GM18526 (cell line): ENCODE measurements around the gene AK6.

ENCODE experiments used
- POLR2A ChIP-seq: IDR thresholded peaks from 3 replicates; pipeline ENCODE4 v1.6.1; 2011; ENCODE audit not compliant: insufficient read length; ENCODE audit errors: extremely low read depth

The AK6 gene

DNA sequence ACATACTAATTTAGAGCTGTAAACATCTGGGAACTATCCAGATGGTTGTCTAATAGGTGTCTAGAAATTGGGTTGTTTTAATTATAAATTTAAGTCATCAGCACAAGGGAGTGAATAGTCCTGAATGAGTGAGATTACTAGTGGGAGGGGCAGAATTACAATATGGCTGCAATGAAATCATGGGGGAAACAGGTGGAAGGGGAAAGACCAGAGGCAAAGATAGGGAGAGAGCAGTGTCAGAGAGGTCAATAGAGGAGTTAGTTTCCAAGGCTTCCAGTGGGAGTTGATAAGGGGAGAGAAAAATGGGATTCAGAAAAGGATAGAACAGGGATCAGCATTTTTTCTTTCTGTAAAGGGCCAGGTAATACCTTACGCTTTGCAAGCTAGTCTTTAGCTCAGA, 8.9 kb downstream of the AK6 start:
- no peak for TF ChIP-seq POLR2A

DNA sequence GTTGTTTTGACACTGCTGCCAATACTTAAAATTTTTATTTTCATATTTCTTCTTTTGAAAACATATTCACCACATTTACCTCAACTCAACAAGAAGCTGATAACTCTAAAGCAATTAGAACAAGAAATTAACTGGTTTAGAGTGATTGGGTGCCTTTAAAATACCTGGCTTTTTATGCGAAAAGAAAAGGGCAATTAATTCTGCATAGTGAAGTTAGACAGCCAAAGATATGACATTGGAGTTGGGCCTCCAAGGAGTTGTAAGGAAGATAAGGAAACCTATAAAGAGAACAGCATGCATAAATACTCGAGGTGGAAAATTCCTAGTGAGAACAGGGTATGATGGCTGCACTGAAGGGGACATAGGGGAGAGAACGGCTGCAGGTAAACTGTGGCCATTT, 9.6 kb downstream of the AK6 start:
- no peak for TF ChIP-seq POLR2A

DNA sequence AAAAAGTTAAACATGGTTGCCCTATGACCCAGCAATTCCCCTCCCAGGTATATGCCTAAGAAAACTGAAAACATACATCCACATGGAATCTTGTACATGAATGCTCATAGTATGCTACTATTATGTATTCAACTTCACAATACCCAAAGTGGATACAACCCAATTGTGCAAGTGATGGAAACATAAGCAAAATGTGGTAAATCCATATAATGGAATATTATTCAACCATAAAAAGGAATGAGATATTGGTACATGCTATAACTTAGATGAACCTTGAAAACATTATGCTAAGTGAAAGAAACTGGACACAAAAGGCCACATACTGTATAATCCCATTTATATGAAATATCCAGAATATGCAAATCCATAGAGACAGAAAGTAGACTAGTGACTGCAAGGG, 18.7 kb downstream of the AK6 start:
- TF ChIP-seq POLR2A, result no peak

DNA sequence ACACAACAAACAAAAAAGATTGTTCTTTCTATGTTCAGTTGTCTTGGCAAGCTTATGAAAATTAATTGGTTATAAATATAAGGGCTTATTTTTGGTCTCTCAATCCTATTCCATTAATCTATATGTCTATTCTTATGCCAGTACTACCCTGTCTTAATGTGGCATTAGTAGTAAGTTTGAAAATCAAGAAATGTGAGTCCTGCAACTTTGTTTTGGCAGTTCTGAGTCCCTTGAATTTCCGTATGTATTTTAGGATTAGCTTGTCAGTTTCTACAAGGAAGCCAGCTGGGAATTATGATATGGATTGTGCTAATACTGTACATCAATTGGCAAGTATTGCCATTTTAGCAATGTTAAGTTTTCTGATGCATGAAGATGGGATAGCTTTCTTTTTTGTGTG, 26.2 kb downstream of the AK6 start:
- no peak for TF ChIP-seq POLR2A

- no peak for TF ChIP-seq POLR2A
These were observed 27.7 kb downstream of the AK6 start for GRCh38 chr5:69341520-69342161.

GRCh38 chr5:69335341-69335935, 33.9 kb downstream of the AK6 start:
- TF ChIP-seq POLR2A, result no peak

GRCh38 chr5:69334793-69335268, 34.5 kb downstream of the AK6 start:
- TF ChIP-seq POLR2A, result no peak

GRCh38 chr5:69331528-69332445, 37.5 kb downstream of the AK6 start:
- no peak for TF ChIP-seq POLR2A

DNA sequence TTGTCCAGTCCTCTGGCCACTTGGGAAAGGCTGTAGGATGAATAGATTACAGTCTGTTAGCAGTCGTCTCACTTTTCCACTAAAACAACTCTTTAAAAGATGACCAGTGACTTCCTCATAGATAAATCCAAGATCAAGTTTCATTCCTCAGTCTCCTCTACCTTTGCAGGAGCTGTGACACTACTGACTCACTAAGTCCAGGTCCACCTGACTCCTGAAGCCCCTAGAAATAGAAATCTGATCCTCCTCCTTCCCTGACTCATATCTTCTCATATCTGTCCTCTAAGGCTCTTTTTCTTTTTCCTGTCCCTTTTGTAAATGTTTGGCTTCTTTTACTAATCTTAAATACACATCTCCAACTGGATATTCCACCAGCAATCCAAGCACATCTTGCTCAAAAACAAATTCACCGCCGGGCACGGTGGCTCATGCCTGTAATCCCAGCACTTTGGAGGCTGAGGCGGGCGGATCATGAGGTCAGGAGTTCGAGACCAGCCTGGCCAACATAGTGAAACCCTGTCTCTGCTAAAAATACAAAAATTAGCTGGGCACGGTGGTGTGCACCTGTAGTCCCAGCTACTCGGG, 39.3 kb downstream of the AK6 start:
- TF ChIP-seq POLR2A, result no peak

- no peak for TF ChIP-seq POLR2A
These were observed 43.0 kb downstream of the AK6 start for GRCh38 chr5:69326365-69326764.

- TF ChIP-seq POLR2A, result no peak
These were observed 51.9 kb downstream of the AK6 start for GRCh38 chr5:69317391-69317790.

DNA sequence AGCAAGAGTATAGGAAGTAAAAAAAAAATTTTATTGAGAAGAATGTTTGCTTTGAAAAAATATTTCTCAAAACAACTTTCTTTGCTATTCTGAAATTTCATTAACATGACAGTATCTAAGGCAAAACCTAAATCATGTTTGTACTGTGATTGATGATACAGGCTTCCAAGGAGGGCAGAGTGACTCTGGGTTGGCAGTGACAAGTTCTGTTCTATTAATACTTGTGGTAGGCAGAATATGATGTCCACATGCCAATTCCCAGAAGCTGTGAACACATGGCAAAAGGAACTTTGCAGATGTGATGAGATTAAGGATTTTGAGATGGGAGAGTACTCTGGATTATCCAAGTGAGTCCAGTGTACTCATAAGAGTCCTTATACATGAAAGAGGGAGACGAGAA, 53.3 kb downstream of the AK6 start:
- TF ChIP-seq POLR2A, result no peak

- no peak for TF ChIP-seq POLR2A
These were observed 55.9 kb downstream of the AK6 start for GRCh38 chr5:69313428-69313827.

- no peak for TF ChIP-seq POLR2A
These were observed 56.7 kb downstream of the AK6 start for GRCh38 chr5:69312459-69313160.

DNA sequence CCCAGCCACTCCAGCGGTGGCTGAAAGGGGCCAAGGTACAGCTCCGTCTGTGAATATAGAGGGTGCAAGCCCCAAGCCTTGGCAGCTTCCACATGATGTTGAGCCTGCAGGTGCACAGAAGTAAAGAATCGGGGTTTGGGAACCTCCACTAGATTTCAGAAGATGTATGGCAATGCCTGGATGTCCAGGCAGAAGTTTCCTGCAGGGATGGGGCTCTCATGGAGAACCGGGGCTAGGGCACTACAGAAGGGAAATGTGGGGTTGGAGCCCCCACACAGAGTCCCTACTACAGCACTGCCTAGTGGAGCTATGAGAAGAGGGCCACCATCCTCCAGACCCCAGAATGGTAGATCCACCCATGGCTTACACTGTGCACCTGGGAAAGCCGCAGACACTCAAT, 59.9 kb downstream of the AK6 start:
- no peak for TF ChIP-seq POLR2A
